SK-N-SH treated with all-trans-retinoic acid at 6 μM for 48 hours (cell line): ENCODE measurements around the gene SLC26A1.

Experiments
- ATAC-seq: fragments of 200-7000 bp; cut with Tn5 transposase; 3 replicates; pipeline ENCODE4 v1.9.1; 2020; ENCODE audit warnings: mild to moderate bottlenecking, moderate library complexity
- BACH2 ChIP-seq: fragments of 250-450 bp; sonication (Bioruptor Pico); IDR thresholded peaks from 2 replicates; pipeline ENCODE4 v1.9.0; 2021; ENCODE audit warnings: mild to moderate bottlenecking, borderline replicate concordance
- CREB5 ChIP-seq: fragments of 250-450 bp; sonication (Bioruptor Pico); IDR thresholded peaks from 2 replicates; pipeline ENCODE4 v1.5.1; 2020; ENCODE audit warnings: low read depth, mild to moderate bottlenecking, moderate library complexity
- CSDC2 ChIP-seq: fragments of 250-450 bp; sonication (Bioruptor Pico); IDR thresholded peaks from 2 replicates; pipeline ENCODE4 v1.5.0; 2020; ENCODE audit warnings: mild to moderate bottlenecking, moderate library complexity
- ESRRG ChIP-seq: fragments of 250-450 bp; sonication (Bioruptor Pico); IDR thresholded peaks from 2 replicates; pipeline ENCODE4 v1.6.1; 2021; ENCODE audit warnings: mild to moderate bottlenecking
- GLIS3 ChIP-seq: fragments of 250-450 bp; sonication (Bioruptor Pico); IDR thresholded peaks from 2 replicates; pipeline ENCODE4 v1.5.0; 2020; ENCODE audit warnings: mild to moderate bottlenecking, moderate library complexity
- ISL1 ChIP-seq: fragments of 250-450 bp; sonication (Bioruptor Pico); IDR thresholded peaks from 2 replicates; pipeline ENCODE4 v2.1.2; 2022; ENCODE audit warnings: mild to moderate bottlenecking, moderate library complexity
- OSR1 ChIP-seq: fragments of 250-450 bp; sonication (Bioruptor Pico); IDR thresholded peaks from 2 replicates; pipeline ENCODE4 v1.8.0; 2022; ENCODE audit warnings: moderate library complexity, mild to moderate bottlenecking, inconsistent platforms
- PPARA ChIP-seq: fragments of 250-450 bp; sonication (Bioruptor Pico); IDR thresholded peaks from 2 replicates; pipeline ENCODE4 v1.5.0; 2020; ENCODE audit warnings: mild to moderate bottlenecking, borderline replicate concordance
- RARB ChIP-seq: fragments of 250-450 bp; sonication (Bioruptor Pico); IDR thresholded peaks from 2 replicates; pipeline ENCODE4 v1.8.0; 2021; ENCODE audit warnings: mild to moderate bottlenecking, moderate library complexity
- SNAI2 ChIP-seq: fragments of 250-450 bp; sonication (Bioruptor Pico); IDR thresholded peaks from 2 replicates; pipeline ENCODE4 v1.5.0; 2020; ENCODE audit warnings: mild to moderate bottlenecking, moderate library complexity
- TCF4 ChIP-seq: fragments of 250-450 bp; sonication (Bioruptor Pico); IDR thresholded peaks from 2 replicates; pipeline ENCODE4 v1.8.0; 2021; ENCODE audit warnings: mild to moderate bottlenecking, moderate library complexity, borderline replicate concordance
- TOX ChIP-seq: fragments of 250-450 bp; sonication (Bioruptor Pico); IDR thresholded peaks from 2 replicates; pipeline ENCODE4 v1.8.0; 2021; ENCODE audit warnings: mild to moderate bottlenecking, moderate library complexity, borderline replicate concordance
- TSHZ2 ChIP-seq: fragments of 250-450 bp; sonication (Bioruptor Pico); IDR thresholded peaks from 2 replicates; pipeline ENCODE4 v1.5.0; 2020; ENCODE audit warnings: mild to moderate bottlenecking, moderate library complexity
- ZC3H10 ChIP-seq: fragments of 250-450 bp; sonication (Bioruptor Pico); IDR thresholded peaks from 2 replicates; pipeline ENCODE4 v1.5.1; 2021; ENCODE audit warnings: mild to moderate bottlenecking, moderate library complexity
- ZFP30 ChIP-seq: fragments of 450-650 bp; formaldehyde crosslinking; IDR thresholded peaks from 2 replicates; pipeline ENCODE4 v1.5.0; 2022; ENCODE audit warnings: mild to moderate bottlenecking, moderate library complexity
- ZNF565 ChIP-seq: fragments of 450-650 bp; formaldehyde crosslinking; conservative IDR thresholded peaks from 2 replicates; pipeline ENCODE4 v1.5.0; 2020; ENCODE audit warnings: low read depth, mild to moderate bottlenecking, moderate library complexity
- ZNF70 ChIP-seq: fragments of 450-650 bp; formaldehyde crosslinking; IDR thresholded peaks from 2 replicates; pipeline ENCODE4 v1.5.0; 2020; ENCODE audit warnings: mild to moderate bottlenecking, moderate library complexity
- ZNF8 ChIP-seq: fragments of 450-650 bp; formaldehyde crosslinking; IDR thresholded peaks from 2 replicates; pipeline ENCODE4 v1.5.0; 2020; ENCODE audit warnings: mild to moderate bottlenecking, moderate library complexity
- TF ChIP-seq, protein P1 (sequence below): fragments of 250-450 bp; sonication (Bioruptor Pico); IDR thresholded peaks from 2 replicates; pipeline ENCODE4 v1.8.0; 2021; ENCODE audit warnings: low read depth, mild to moderate bottlenecking, moderate library complexity, borderline replicate concordance
- TF ChIP-seq, protein P2 (sequence below): fragments of 250-450 bp; sonication (Bioruptor Pico); IDR thresholded peaks from 2 replicates; pipeline ENCODE4 v1.8.0; 2020; ENCODE audit warnings: mild to moderate bottlenecking, moderate library complexity, borderline replicate concordance

Gene SLC26A1

DNA sequence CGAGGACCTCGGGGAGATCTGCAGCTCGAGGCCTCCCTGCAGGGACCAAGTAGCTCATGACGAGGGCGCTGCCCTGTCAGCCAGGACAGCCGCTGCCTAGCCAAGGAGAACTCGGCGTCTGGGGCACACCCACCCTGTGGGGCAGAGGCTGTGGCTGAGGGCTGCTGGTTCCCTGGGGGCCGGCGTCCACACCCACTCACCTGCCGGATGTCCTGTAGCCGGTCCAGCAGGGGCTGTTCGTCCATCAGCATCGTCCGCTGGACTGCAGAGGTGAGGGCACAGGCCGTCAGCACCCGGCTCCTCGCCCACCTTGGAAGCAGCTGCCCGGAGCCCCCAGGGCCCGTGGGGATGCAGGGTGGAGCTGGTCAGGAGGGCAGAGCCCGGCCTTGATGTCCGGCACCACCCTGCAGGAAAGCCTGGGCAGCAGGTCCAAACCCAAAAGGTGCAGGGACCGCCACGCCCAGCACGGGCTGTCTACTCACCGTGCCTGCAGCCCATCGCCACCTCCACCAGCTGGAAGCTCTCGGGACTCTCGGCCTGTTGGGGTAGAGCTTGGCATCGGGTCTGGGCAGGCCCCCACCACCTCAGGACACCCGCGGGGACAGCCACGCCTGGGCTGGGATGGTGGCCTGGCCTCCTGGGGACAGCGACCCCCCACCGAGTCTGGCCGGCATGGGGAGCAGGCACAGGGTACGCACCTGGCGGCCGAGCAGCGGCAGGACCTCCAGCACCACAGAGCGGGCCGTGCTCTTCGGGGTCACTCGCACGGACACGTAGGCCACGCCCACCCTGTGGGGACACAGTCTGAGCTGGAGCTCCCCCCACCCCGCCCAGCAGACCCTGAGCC, 26.7 kb downstream of the SLC26A1 start (continued):
- no peak for TF ChIP-seq TCF4 (CRISPR knock-in tag)
- no peak for TF ChIP-seq ZFP30

DNA sequence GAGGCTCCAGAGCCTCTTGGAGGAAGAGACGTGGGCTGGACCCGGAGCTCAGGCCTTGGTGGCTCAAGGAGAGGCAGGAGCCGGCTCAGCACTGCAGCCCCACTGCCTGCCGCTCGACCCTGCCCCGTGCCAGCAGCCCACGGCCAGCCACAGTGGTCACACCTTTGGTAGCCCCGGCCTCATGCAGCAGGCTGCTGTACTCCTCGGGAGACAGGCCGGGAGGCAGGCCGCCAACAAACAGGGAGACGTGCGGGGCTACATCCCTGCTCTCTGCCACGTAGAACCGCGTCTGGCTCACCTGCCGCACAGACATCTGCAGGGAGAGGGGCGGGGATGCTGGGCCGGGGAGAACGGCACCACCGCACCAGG, 27.5 kb downstream of the SLC26A1 start:
- ATAC-seq: no peak
- no peak for TF ChIP-seq TSHZ2 (CRISPR knock-in tag)
- no peak for TF ChIP-seq SNAI2 (CRISPR knock-in tag)
- no peak for TF ChIP-seq PPARA (CRISPR knock-in tag)
- no peak for TF ChIP-seq ZC3H10 (CRISPR knock-in tag)
- no peak for TF ChIP-seq ESRRG
- TF ChIP-seq, protein P1, sequence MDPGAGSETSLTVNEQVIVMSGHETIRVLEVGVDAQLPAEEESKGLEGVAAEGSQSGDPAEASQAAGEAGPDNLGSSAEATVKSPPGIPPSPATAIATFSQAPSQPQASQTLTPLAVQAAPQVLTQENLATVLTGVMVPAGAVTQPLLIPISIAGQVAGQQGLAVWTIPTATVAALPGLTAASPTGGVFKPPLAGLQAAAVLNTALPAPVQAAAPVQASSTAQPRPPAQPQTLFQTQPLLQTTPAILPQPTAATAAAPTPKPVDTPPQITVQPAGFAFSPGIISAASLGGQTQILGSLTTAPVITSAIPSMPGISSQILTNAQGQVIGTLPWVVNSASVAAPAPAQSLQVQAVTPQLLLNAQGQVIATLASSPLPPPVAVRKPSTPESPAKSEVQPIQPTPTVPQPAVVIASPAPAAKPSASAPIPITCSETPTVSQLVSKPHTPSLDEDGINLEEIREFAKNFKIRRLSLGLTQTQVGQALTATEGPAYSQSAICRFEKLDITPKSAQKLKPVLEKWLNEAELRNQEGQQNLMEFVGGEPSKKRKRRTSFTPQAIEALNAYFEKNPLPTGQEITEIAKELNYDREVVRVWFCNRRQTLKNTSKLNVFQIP (CRISPR knock-in tag): no peak

GRCh38 chr4:965048-965765, 28.0 kb downstream of the SLC26A1 start:
- TF ChIP-seq BACH2 (CRISPR knock-in tag) (no peak), PPARA (CRISPR knock-in tag) (no peak), OSR1 (CRISPR knock-in tag) (no peak), TCF4 (CRISPR knock-in tag) (no peak), ZC3H10 (CRISPR knock-in tag) (no peak), ZFP30 (no peak), ISL1 (no peak), GLIS3 (CRISPR knock-in tag) (no peak), SNAI2 (CRISPR knock-in tag) (no peak), ZNF8 (CRISPR knock-in tag) (no peak), TSHZ2 (CRISPR knock-in tag) (no peak), ZNF565 (CRISPR knock-in tag) (no peak), CREB5 (CRISPR knock-in tag) (no peak), CSDC2 (CRISPR knock-in tag) (no peak), ZNF70 (CRISPR knock-in tag) (no peak), ESRRG (no peak), RARB (CRISPR knock-in tag) (no peak), TOX (CRISPR knock-in tag) (no peak)
- TF ChIP-seq, protein P1 (CRISPR knock-in tag): no peak
- TF ChIP-seq, protein P2, sequence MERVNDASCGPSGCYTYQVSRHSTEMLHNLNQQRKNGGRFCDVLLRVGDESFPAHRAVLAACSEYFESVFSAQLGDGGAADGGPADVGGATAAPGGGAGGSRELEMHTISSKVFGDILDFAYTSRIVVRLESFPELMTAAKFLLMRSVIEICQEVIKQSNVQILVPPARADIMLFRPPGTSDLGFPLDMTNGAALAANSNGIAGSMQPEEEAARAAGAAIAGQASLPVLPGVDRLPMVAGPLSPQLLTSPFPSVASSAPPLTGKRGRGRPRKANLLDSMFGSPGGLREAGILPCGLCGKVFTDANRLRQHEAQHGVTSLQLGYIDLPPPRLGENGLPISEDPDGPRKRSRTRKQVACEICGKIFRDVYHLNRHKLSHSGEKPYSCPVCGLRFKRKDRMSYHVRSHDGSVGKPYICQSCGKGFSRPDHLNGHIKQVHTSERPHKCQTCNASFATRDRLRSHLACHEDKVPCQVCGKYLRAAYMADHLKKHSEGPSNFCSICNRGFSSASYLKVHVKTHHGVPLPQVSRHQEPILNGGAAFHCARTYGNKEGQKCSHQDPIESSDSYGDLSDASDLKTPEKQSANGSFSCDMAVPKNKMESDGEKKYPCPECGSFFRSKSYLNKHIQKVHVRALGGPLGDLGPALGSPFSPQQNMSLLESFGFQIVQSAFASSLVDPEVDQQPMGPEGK (CRISPR knock-in tag): no peak
- ATAC-seq: no peak
